AG04449 (cell line): ENCODE results near the gene MLEC.

Source experiments
- CTCF ChIA-PET: fragments of 350-600 bp; formaldehyde crosslinking; extraction: SDS; loops from one replicate; lab custom pipeline; 2021; ENCODE audit warnings: antibody characterized with exemption; lab: Yijun Ruan, JAX
- POLR2A ChIA-PET: fragments of 400-600, 350-600 bp; formaldehyde crosslinking; extraction: SDS; loops from one replicate; lab custom pipeline; 2020; ENCODE audit warnings: antibody characterized with exemption, inconsistent platforms; lab: Yijun Ruan, JAX
- DNase-seq: peaks from one replicate; pipeline ENCODE4 v3.0.0-alpha.2; 2010; ENCODE audit warnings: low read depth, low spot score
- H3K4me3 ChIP-seq: 2 replicates; pipeline ENCODE4 v1.5.1; 2011; ENCODE audit warnings: low read depth, mild to moderate bottlenecking, control low read depth, low read length
- CTCF ChIP-seq: IDR thresholded peaks from one replicate; pipeline ENCODE4 v1.5.1; 2011; ENCODE audit warnings: mild to moderate bottlenecking, moderate library complexity, low read length, control low read depth, inconsistent platforms; ENCODE audit not compliant: insufficient read depth; ENCODE audit errors: missing control alignments

Gene MLEC

GRCh38 chr12:120737557-120738251 is 50.8 kb downstream of the MLEC start:
- POLR2A ChIA-PET: no interaction called here
- CTCF ChIA-PET: interaction anchor here (0.7 to 4.5 kb wide), 4 partner anchors 10 to 235 kb away, joined by 3 to 33 read pairs (median 4); no protein-coding TSS in a partner anchor
- H3K4me3 ChIP-seq: no peak overlapping the region
- peak; percentile 59 for TF ChIP-seq CTCF
- no peak for DNase-seq

- ChIA-PET POLR2A (no interaction called here), CTCF (interaction anchor here (0.7 to 4.5 kb wide), 6 partner anchors 9 to 234 kb away, joined by 3 to 33 read pairs (median 4); no protein-coding TSS in a partner anchor)
- H3K4me3 ChIP-seq: no peak overlapping the region
- DNase-seq: no peak
- TF ChIP-seq CTCF: no peak
These were observed 51.5 kb downstream of the MLEC start for GRCh38 chr12:120738252-120739030.

GRCh38 chr12:120739031-120739762 is 52.2 kb downstream of the MLEC start:
- no peak overlapping the region for H3K4me3 ChIP-seq
- no peak for DNase-seq
- ChIA-PET POLR2A (no interaction called here), CTCF (interaction anchor here (0.7 to 4.5 kb wide), 3 partner anchors 90 to 233 kb away, joined by 3 to 33 read pairs (median 3); no protein-coding TSS in a partner anchor)
- TF ChIP-seq CTCF: no peak

GRCh38 chr12:120739821-120740613 is 53.1 kb downstream of the MLEC start:
- ChIA-PET POLR2A (no interaction called here), CTCF (interaction anchor here (0.6 to 4.5 kb wide), 2 partner anchors 62 to 232 kb away, joined by 3 to 33 read pairs; no protein-coding TSS in a partner anchor)
- no peak for TF ChIP-seq CTCF
- H3K4me3 ChIP-seq: no peak overlapping the region
- DNase-seq: no peak

- no peak overlapping the region for H3K4me3 ChIP-seq
- POLR2A ChIA-PET: no interaction called here
- DNase-seq: no peak
- CTCF ChIA-PET: no interaction called here
- no peak for TF ChIP-seq CTCF
These were observed 53.9 kb downstream of the MLEC start for GRCh38 chr12:120740871-120741270.
